ENCODE results near the gene METTL5.

GRCh38 chr2:169778446-169778845 is 46.3 kb downstream of the METTL5 start:
- no peak for TF ChIP-seq CTCF (IDR thresholded peaks at IDR 0.05; ENCODE audit: poor library complexity, severe bottlenecking)
- TF ChIP-seq SMC3 (conservative IDR thresholded peaks at IDR 0.05; ENCODE audit: poor library complexity) = no peak
- TF ChIP-seq EZH2 (IDR thresholded peaks at IDR 0.05; ENCODE audit: borderline replicate concordance, insufficient read depth, low read length, poor library complexity, severe bottlenecking) = no peak
- TF ChIP-seq POLR2AphosphoS5 (IDR thresholded peaks at IDR 0.05) = no peak
- no peak for TF ChIP-seq EP300 (conservative IDR thresholded peaks at IDR 0.05; ENCODE audit: poor library complexity, severe bottlenecking)
- no peak for TF ChIP-seq MXI1 (conservative IDR thresholded peaks at IDR 0.05; ENCODE audit: poor library complexity, severe bottlenecking)
- TF ChIP-seq RAD21 (conservative IDR thresholded peaks at IDR 0.05) = no peak
